OCI-LY3 (cell line): Measurements from ENCODE around the gene OPCML.

Experiments
- H2AFZ ChIP-seq: fragments of 200-600, 300-600 bp; shearing (Covaris generic); 2 replicates; pipeline ENCODE4 v1.6.0; 2014; ENCODE audit warnings: antibody characterized with exemption, low read depth, low read length
- H3K27ac ChIP-seq: fragments of 200-600, 300-600 bp; sonication (generic); 2 replicates; pipeline ENCODE4 v1.5.1; 2014; ENCODE audit warnings: mild to moderate bottlenecking, low read length, moderate library complexity, mixed read lengths
- H3K27me3 ChIP-seq: fragments of 200-600, 300-600 bp; sonication (generic); 2 replicates; pipeline ENCODE4 v1.6.1; 2014; ENCODE audit warnings: low read depth, low read length, mixed read lengths
- H3K36me3 ChIP-seq: fragments of 200-600, 300-600 bp; sonication (generic); replicated peaks from 2 replicates; pipeline ENCODE3; 2014; ENCODE audit warnings: low read depth, low read length, mixed read lengths
- H3K4me1 ChIP-seq: fragments of 300-600, 200-600 bp; sonication (generic); 2 replicates; pipeline ENCODE4 v1.6.1; 2014; ENCODE audit warnings: low read length, mixed read lengths
- H3K4me2 ChIP-seq: fragments of 200-600, 300-600 bp; sonication (generic); 2 replicates; pipeline ENCODE4 v1.6.1; 2014; ENCODE audit warnings: low read length, mixed read lengths
- H3K4me3 ChIP-seq: fragments of 300-600, 200-600 bp; sonication (generic); 2 replicates; pipeline ENCODE4 v1.5.1; 2014; ENCODE audit warnings: antibody characterized with exemption, mild to moderate bottlenecking, low read length, moderate library complexity
- H3K79me2 ChIP-seq: fragments of 300-600, 200-600 bp; shearing (Covaris generic); 2 replicates; pipeline ENCODE4 v1.6.1; 2014; ENCODE audit warnings: mild to moderate bottlenecking, low read length, mixed read lengths
- H3K9ac ChIP-seq: fragments of 300-600, 200-600 bp; shearing (Covaris generic); 2 replicates; pipeline ENCODE4 v1.6.0; 2014; ENCODE audit warnings: mild to moderate bottlenecking, low read length, moderate library complexity
- H3K9me3 ChIP-seq: fragments of 200-600, 300-600 bp; shearing (Covaris generic); 2 replicates; pipeline ENCODE4 v1.6.1; 2014; ENCODE audit warnings: low read length, mixed read lengths; ENCODE audit not compliant: insufficient read depth
- H4K20me1 ChIP-seq: fragments of 200-600, 300-600 bp; sonication (generic); 2 replicates; pipeline ENCODE4 v1.6.1; 2016; ENCODE audit warnings: low read length, mixed read lengths; ENCODE audit not compliant: insufficient read depth
- EZH2phosphoT487 ChIP-seq: fragments of 200-600 bp; shearing (Covaris generic); IDR thresholded peaks from 2 replicates; pipeline ENCODE4 v1.6.1; 2018; ENCODE audit warnings: antibody characterized with exemption, mixed run types, low read depth
- TF ChIP-seq, protein P1 (sequence below): fragments of 200-600, 300-600 bp; sonication (generic); IDR thresholded peaks from 2 replicates; pipeline ENCODE4 v1.5.1; 2014; ENCODE audit warnings: antibody characterized with exemption, low read length, low read depth

The OPCML gene

DNA sequence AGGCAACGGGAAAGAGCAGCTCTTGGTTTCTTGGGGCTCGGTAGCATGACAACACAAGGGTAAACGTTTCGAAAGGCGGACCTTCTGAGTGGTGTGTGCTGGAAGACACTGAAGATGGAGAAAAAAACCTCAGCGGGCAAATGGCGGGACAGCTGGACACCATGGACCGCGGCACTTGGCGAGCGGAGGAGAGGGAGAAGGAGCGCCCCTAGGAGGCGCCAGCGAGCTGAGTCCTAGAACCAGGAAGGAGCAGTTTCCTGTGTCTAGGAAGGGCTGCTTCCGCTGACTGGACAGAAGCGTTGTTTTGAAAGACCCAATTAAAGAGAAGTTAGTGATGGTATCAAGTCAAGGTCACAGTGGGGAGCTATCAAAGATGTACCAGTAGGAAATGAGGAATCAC, 44.0 kb upstream of the OPCML start:
- Histone ChIP-seq H3K9ac (no peak overlapping the region), H3K79me2 (no peaks in the 10 kb centered on the region), H3K9me3 (no peaks in the 10 kb centered on the region), H3K4me1 (no peaks in the 10 kb centered on the region), H4K20me1 (no peaks in the 10 kb centered on the region), H2AFZ (no peak overlapping the region), H3K4me3 (no peak overlapping the region), H3K4me2 (no peak overlapping the region), H3K27me3 (no peaks in the 10 kb centered on the region), H3K27ac (no peak overlapping the region), H3K36me3 (no peaks in the 10 kb centered on the region)
- TF ChIP-seq EZH2phosphoT487, result no peak
- TF ChIP-seq, protein P1, sequence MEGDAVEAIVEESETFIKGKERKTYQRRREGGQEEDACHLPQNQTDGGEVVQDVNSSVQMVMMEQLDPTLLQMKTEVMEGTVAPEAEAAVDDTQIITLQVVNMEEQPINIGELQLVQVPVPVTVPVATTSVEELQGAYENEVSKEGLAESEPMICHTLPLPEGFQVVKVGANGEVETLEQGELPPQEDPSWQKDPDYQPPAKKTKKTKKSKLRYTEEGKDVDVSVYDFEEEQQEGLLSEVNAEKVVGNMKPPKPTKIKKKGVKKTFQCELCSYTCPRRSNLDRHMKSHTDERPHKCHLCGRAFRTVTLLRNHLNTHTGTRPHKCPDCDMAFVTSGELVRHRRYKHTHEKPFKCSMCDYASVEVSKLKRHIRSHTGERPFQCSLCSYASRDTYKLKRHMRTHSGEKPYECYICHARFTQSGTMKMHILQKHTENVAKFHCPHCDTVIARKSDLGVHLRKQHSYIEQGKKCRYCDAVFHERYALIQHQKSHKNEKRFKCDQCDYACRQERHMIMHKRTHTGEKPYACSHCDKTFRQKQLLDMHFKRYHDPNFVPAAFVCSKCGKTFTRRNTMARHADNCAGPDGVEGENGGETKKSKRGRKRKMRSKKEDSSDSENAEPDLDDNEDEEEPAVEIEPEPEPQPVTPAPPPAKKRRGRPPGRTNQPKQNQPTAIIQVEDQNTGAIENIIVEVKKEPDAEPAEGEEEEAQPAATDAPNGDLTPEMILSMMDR, result peak; percentile 26; the same call in 1 of the 2 replicates

DNA sequence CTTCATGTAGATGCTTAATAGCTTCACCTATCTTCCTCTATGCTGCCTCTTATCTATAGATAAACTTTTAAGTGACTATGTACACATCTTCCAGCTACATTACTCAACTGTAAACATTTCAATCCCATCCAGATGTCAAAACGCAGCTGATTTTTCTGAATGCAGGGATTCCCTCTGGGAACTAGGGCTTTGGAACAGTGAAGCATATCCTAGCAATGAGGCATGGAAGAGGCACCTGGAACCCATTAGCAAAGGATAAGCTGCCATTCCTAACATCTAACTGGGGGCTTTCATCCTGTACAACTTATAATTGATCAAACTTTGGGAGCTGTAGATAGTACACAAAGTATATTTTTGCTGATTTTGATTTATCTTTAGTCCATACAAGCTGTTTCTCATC, 40.8 kb upstream of the OPCML start:
- TF ChIP-seq, protein P1, result no peak
- no peak for TF ChIP-seq EZH2phosphoT487
- Histone ChIP-seq H3K36me3 (no peaks in the 10 kb centered on the region), H2AFZ (no peak overlapping the region), H3K79me2 (no peaks in the 10 kb centered on the region), H3K27me3 (peaks cover 4% of the 10 kb centered on the region; the same call in 1 of the 2 replicates), H3K4me3 (no peak overlapping the region), H4K20me1 (no peaks in the 10 kb centered on the region), H3K9ac (no peak overlapping the region), H3K4me2 (no peak overlapping the region), H3K9me3 (no peaks in the 10 kb centered on the region), H3K27ac (no peak overlapping the region), H3K4me1 (no peaks in the 10 kb centered on the region)

DNA sequence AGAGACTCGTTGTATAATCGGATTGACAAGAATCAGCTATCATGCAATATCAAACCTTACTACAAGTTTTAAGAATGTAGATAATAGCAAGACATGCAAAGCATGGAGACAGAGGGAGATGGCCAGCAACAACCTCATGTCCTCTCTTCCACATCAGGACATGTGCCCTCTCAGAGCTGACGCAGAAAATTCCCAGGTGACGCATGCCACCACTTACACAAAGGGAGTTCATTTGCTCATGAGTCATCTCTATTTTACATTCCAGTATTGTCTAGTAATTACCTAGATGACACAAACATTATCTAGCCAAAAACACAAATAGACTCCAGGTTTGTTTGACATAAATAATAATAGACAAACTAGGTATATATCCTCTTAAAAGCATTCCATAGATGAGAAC, 38.1 kb upstream of the OPCML start:
- Histone ChIP-seq H3K27me3 (peaks cover 4% of the 10 kb centered on the region; the same call in 1 of the 2 replicates), H3K4me1 (no peaks in the 10 kb centered on the region), H3K9me3 (no peaks in the 10 kb centered on the region), H2AFZ (no peak overlapping the region), H3K27ac (no peak overlapping the region), H3K4me3 (no peak overlapping the region), H3K4me2 (no peak overlapping the region), H4K20me1 (no peaks in the 10 kb centered on the region), H3K9ac (no peak overlapping the region), H3K36me3 (no peaks in the 10 kb centered on the region), H3K79me2 (no peaks in the 10 kb centered on the region)
- no peak for TF ChIP-seq EZH2phosphoT487
- TF ChIP-seq, protein P1, result no peak

DNA sequence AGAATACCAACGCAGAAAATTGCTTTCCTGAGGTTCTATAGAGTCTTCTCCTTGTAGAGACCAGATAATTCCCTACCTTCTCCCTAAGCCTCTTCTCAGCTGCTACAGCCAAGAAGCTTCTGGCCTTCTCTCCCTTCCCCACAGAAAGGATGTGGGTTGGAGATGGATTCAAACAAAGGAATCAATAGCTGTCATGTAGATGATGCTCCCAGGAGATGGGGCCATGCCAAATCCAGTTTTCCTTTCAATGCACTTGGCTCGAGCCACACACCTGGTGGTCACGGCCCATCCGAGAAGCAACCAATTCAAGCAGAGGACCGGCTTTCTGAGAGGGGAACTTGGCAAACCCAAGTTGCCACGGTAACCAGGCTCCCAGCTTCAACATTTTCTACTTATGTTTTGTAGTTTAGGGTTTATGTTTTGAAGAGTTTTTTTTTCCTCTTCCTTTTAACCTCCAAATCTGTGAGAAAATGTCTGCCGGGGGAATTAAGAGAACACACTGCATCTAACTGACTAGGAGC, 31.3 kb upstream of the OPCML start:
- no peak overlapping the region for H3K4me3 ChIP-seq
- TF ChIP-seq EZH2phosphoT487, result no peak
- TF ChIP-seq, protein P1, result no peak
- no peak overlapping the region for H3K27ac ChIP-seq
- no peak overlapping the region for H3K9ac ChIP-seq
- no peaks in the 10 kb centered on the region for H3K36me3 ChIP-seq
- H3K79me2 ChIP-seq, result no peaks in the 10 kb centered on the region
- H3K4me1 ChIP-seq, result no peaks in the 10 kb centered on the region
- no peak overlapping the region for H3K4me2 ChIP-seq
- no peak overlapping the region for H2AFZ ChIP-seq
- H3K9me3 ChIP-seq, result no peaks in the 10 kb centered on the region
- H3K27me3 ChIP-seq, result peaks cover 1% of the 10 kb centered on the region; the same call in 1 of the 2 replicates
- H4K20me1 ChIP-seq, result no peaks in the 10 kb centered on the region
